Stimulated activated CD4-positive, alpha-beta T cell treated with anti-CD3 and anti-CD28 coated beads, TNF-alpha, amount 100 ng/mL, for 24 hours (primary cell): ENCODE measurements around the gene TBPL2.
"Not testable (repeated sequence)": the region's sequence is repeated elsewhere in the genome, so short reads cannot be mapped to it uniquely, and the experiment has no call there.

ENCODE experiments used
- DNase-seq, 3 experiments: peaks; one replicate each; pipeline ENCODE4 v3.0.0-alpha.2; 2020; ENCODE audit warnings: low read depth in 3 of 3

The TBPL2 gene

DNA sequence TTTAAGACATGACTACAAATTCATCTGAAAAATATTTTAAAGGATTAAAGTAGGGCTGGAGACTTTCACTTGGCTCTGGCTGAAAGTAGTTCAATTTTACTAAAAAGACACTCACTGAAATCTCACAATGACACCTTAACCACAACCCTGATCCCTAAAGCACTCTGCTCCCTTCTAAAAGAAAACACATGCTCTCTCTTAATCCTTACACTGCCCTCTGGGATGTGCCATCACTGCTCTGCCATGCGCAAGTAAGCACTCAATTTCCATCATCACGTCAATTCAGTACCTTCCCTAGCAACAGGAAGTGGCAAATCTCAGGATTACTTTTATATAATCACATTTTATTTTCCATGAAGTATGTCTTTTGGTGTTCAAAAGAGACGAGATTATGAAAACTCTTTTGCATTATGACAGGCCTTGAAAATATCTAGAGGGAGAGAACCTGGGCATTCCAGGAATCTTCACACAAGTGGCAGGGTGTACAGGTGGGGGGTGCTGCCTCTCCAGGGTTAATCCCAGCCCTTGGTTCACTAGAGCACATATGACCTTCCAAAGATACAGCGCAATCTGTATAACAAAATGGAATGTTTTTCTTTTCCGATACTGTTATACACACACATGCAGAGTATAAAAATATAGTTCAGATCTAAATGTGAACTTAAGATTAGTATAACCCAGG lies 36.1 kb downstream of the TBPL2 start:
- DNase-seq: no peak

- no peak for DNase-seq
Measured at GRCh38 chr14:55401751-55402150, 38.7 kb downstream of the TBPL2 start.

DNA sequence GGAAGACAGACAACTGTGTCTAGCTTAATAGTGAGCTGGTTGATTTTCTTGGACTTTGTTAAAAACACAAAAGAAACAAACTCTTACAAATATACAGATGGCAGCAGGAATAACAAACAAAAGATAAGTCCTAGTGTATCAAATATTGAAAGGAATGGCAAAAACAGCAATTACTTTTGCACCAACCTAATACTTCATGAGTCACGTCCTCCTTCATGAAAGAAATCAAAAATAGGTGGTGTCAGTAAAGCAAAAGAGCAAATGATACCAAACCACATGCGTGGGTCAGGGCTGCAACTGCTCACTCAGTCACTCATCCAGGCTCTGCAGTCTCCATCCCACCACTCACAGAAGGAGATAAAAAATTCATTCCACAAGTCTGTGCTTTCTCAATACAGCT lies 40.6 kb downstream of the TBPL2 start:
- no peak for DNase-seq

- DNase-seq: no peak
Measured at GRCh38 chr14:55399183-55399582, 41.2 kb downstream of the TBPL2 start.

DNA sequence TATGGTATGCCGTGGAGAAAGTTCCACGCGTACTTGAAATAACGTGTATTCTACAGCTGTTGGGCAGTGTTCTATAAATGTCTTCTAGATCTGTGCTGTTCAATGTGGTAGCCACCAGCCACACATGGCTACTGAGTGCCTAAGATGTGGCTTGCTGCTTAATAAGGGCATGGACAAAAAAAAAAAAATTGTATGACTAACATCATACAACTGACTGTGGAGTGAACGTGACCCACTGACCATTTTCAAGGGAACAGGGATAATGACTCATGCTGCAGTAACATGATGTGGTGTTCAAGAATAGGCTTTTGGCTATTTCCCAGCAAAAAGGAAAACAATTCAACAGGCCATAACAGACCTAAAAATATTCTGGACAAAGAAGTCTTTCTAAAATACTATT lies 41.7 kb downstream of the TBPL2 start:
- DNase-seq: no peak

GRCh38 chr14:55389330-55389729 lies 51.1 kb downstream of the TBPL2 start:
- DNase-seq: no peak

GRCh38 chr14:55388160-55388559 lies 52.3 kb downstream of the TBPL2 start:
- DNase-seq: no peak

DNA sequence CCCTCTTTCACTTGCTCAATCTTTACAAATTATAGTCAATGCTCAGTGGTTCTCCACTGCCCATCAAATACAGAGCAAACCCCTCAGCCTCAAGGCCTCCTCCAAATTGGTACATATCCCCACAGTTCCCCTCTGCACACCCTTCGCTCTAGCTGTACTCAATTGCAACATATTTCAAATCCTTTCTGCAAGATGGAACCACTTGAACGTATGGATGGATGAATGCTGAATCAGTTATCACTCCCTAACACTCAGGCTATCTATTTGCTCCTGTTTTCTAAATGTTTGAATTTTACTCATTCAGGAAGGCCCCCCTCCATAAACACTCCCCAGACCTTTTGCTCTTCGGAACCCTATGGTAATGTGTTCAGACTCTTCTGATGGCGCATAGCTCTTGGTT lies 53.3 kb downstream of the TBPL2 start:
- DNase-seq: no peak

GRCh38 chr14:55386037-55386808 lies 54.2 kb downstream of the TBPL2 start:
- DNase-seq: no peak

- no peak for DNase-seq
Measured at GRCh38 chr14:55384536-55384935, 55.9 kb downstream of the TBPL2 start.

- DNase-seq: no peak
Measured at GRCh38 chr14:55383541-55384140, 56.8 kb downstream of the TBPL2 start.

GRCh38 chr14:55383056-55383466 lies 57.4 kb downstream of the TBPL2 start:
- not testable (repeated sequence) for DNase-seq

GRCh38 chr14:55382483-55382882 lies 57.9 kb downstream of the TBPL2 start:
- no peak for DNase-seq

- no peak for DNase-seq
Measured at GRCh38 chr14:55381561-55381960, 58.9 kb downstream of the TBPL2 start.

- no peak for DNase-seq
Measured at GRCh38 chr14:55381040-55381439, 59.4 kb downstream of the TBPL2 start.

- no peak for DNase-seq
Measured at GRCh38 chr14:55377236-55377635, 63.2 kb downstream of the TBPL2 start.

DNA sequence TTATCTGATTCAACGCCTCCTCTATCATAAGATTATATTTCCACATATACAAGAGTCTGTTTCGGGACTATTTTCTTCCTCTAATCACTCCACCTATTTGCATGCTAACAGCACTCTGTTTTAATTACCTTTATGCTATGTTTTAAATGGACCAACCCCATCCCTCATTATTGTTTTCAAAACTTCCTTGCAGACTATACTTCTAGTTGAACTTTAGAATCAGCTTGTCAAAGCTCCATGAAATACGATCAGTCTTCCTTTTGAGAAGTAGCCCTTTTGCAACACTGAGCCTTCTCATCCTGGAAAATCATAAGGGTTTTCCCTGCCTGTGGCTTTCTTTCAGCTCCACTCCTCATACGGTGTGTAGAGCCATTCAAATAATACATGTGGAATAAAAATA lies 65.6 kb downstream of the TBPL2 start:
- no peak for DNase-seq

- peak in 1 of 3 experiments; percentile 33 for DNase-seq
Measured at GRCh38 chr14:55373784-55374705, 66.4 kb downstream of the TBPL2 start.

- no peak for DNase-seq
Measured at GRCh38 chr14:55372825-55373224, 67.6 kb downstream of the TBPL2 start.

DNA sequence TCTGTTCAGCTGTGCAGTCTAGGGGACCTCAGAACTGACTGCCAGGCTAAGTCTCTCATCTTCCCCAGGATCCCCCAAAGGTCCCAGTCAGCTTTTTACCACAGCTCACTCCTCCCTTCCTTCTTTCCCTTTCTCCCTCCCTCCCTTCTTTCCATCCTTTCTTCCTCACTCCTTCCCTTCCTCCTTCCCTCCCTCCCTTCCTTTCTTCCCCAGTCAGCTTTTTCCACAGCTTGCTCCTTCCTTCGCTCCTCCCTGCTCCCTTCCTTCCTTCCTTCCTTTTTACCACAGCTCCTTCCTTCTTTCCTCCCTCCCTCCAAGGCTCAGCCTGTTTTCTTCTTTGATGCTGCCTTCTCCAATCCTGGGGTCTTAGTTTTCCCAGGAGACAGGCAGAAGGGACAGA lies 68.0 kb downstream of the TBPL2 start:
- DNase-seq: no peak

DNA sequence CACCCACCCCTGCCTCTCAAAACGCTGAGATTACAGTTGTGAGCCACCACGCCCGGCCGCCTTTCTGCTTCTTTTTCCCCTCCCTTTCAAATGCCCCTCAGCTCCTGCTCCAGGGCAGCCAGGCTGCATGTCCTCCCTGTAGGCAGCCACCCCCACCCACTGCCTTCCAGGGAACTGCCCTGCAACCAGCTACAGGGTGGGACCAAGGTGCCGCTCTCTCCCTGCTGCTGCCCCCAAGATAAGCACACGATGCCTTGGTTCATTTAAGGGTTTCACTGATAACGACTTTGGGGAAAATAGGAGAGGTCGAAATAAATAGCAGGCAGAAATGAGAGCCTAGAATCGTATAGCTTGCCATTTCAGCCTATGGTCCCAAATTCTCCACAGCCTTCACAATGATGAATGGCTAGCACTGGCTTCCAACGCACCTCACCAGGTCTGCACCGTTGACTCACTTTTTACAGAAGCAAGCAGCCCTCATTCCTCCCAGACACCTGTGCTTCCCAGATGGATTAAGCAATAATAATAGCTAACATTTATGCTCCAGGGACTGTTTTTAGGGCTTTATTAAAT lies 69.4 kb downstream of the TBPL2 start:
- DNase-seq: no peak

- no peak for DNase-seq
Measured at GRCh38 chr14:55366271-55366670, 74.1 kb downstream of the TBPL2 start.
